Glutamatergic neuron (in vitro differentiated cells): ENCODE measurements around the gene PLAAT2. TPM values are rescaled to one million over a fixed set of nuclear protein-coding genes. Genes with fewer than 3 reads are reported as not detected.

Experiments
- DNase-seq: peaks from one replicate; pipeline ENCODE4 v3.0.0; 2022
- H3K27ac Mint-ChIP-seq: one replicate; pipeline ENCODE4 v1.8.0; 2020; ENCODE audit warnings: mild to moderate bottlenecking, mixed read lengths, inconsistent platforms; ENCODE audit not compliant: unreplicated experiment
- H3K27me3 Mint-ChIP-seq: one replicate; pipeline ENCODE4 v1.8.0; 2020; ENCODE audit warnings: mild to moderate bottlenecking, moderate library complexity, mixed read lengths, inconsistent platforms; ENCODE audit not compliant: unreplicated experiment
- H3K36me3 Mint-ChIP-seq: one replicate; pipeline ENCODE4 v1.8.0; 2020; ENCODE audit warnings: mild to moderate bottlenecking, mixed read lengths, inconsistent platforms; ENCODE audit not compliant: unreplicated experiment
- H3K4me1 Mint-ChIP-seq: one replicate; pipeline ENCODE4 v1.8.0; 2020; ENCODE audit warnings: mild to moderate bottlenecking, low read depth, mixed read lengths, inconsistent platforms; ENCODE audit not compliant: unreplicated experiment
- H3K4me3 Mint-ChIP-seq: one replicate; pipeline ENCODE4 v1.8.0; 2020; ENCODE audit warnings: mild to moderate bottlenecking, mixed read lengths, inconsistent platforms; ENCODE audit not compliant: unreplicated experiment
- H3K9me3 Mint-ChIP-seq: one replicate; pipeline ENCODE4 v1.8.0; 2020; ENCODE audit warnings: mild to moderate bottlenecking, moderate library complexity, mixed read lengths, inconsistent platforms; ENCODE audit not compliant: unreplicated experiment
- CTCF ChIP-seq: fragments of 200-600 bp; sonication (generic); IDR thresholded peaks from one replicate; pipeline ENCODE4 v1.5.0; 2021; ENCODE audit not compliant: partially characterized antibody, unreplicated experiment
- total RNA-seq: library from RNA; stranded (reverse); fragmentation: NEBNext Ultra II Directional; extraction: Animal tissue kit (Norgen Biotek cat#: 25700); gene quantifications from one replicate; pipeline ENCODE4 v1.2.1, GENCODE V29; 2021; ENCODE audit not compliant: unreplicated experiment

Gene PLAAT2
- total RNA-seq, 1 donor from 2014 or later = not detected

GRCh38 chr11:63574856-63575602, 11.8 kb upstream of the PLAAT2 start:
- H3K4me3 Mint-ChIP-seq = no peak overlapping the region
- no peak for TF ChIP-seq CTCF
- H3K27me3 Mint-ChIP-seq = peaks cover 4% of the 10 kb centered on the region
- peaks cover 10% of the 10 kb centered on the region for H3K36me3 Mint-ChIP-seq
- no peaks in the 10 kb centered on the region for H3K4me1 Mint-ChIP-seq
- no peak for DNase-seq
- no peaks in the 10 kb centered on the region for H3K9me3 Mint-ChIP-seq
- H3K27ac Mint-ChIP-seq = no peak overlapping the region

- Mint-ChIP-seq H3K4me1 (no peaks in the 10 kb centered on the region), H3K4me3 (no peak overlapping the region), H3K9me3 (no peaks in the 10 kb centered on the region), H3K36me3 (peaks cover 10% of the 10 kb centered on the region), H3K27ac (no peak overlapping the region), H3K27me3 (peaks cover 4% of the 10 kb centered on the region)
- TF ChIP-seq CTCF = no peak
- no peak for DNase-seq
These were observed 11.0 kb upstream of the PLAAT2 start for GRCh38 chr11:63573881-63574855.

- Mint-ChIP-seq H3K27me3 (peaks cover 2% of the 10 kb centered on the region), H3K36me3 (peaks cover 4% of the 10 kb centered on the region), H3K27ac (no peak overlapping the region), H3K4me3 (no peak overlapping the region), H3K4me1 (peaks cover 4% of the 10 kb centered on the region), H3K9me3 (no peaks in the 10 kb centered on the region)
- TF ChIP-seq CTCF = no peak
- DNase-seq = no peak
These were observed 9.0 kb upstream of the PLAAT2 start for GRCh38 chr11:63572026-63572688.

- TF ChIP-seq CTCF = no peak
- H3K4me1 Mint-ChIP-seq = peaks cover 5% of the 10 kb centered on the region
- DNase-seq = no peak
- no peak overlapping the region for H3K4me3 Mint-ChIP-seq
- H3K9me3 Mint-ChIP-seq = peaks cover 2% of the 10 kb centered on the region
- H3K36me3 Mint-ChIP-seq = peaks cover 4% of the 10 kb centered on the region
- H3K27ac Mint-ChIP-seq = no peak overlapping the region
- H3K27me3 Mint-ChIP-seq = peaks cover 8% of the 10 kb centered on the region
These were observed 6.4 kb upstream of the PLAAT2 start for GRCh38 chr11:63569570-63569969.
